CD14-positive monocyte (primary cell): ENCODE data around the gene SCARB2. TPM values are rescaled to one million over a fixed set of nuclear protein-coding genes. Genes with fewer than 3 reads are reported as not detected.
A peak's percentile ranks its signal among the peaks of the same experiment; 100 is the strongest.

Source experiments
- DNase-seq, 3 donors: peaks; one replicate each; pipeline ENCODE4 v3.0.0-alpha.2; 2011 to 2022
- H2AFZ ChIP-seq: 2 replicates; pipeline ENCODE4 v1.6.0; 2012; ENCODE audit warnings: mild to moderate bottlenecking, low read depth, low read length, inconsistent platforms; ENCODE audit not compliant: insufficient read depth, poor library complexity, severe bottlenecking
- H3K27ac ChIP-seq, 2 donors: 1 replicate in 1 of 2; 2 replicates in 1 of 2; pipeline ENCODE4 v1.5.1; 2012 to 2013; ENCODE audit warnings: low read length in 2 of 2, control low read depth in 1 of 2, inconsistent platforms in 1 of 2, low read depth in 1 of 2, mild to moderate bottlenecking in 1 of 2
- H3K27me3 ChIP-seq, 2 donors: one replicate each; pipeline versions ENCODE4 v1.6.0 to v1.6.1; 2011 to 2013; ENCODE audit warnings: low read length in 2 of 2; ENCODE audit not compliant: control insufficient read depth in 2 of 2, insufficient read depth in 2 of 2
- H3K36me3 ChIP-seq, 2 donors: replicated peaks in 1 of 2; 1 replicate in 1 of 2; 2 replicates in 1 of 2; pipeline versions ENCODE4 v1.5.1 to v1.6.1; 2012 to 2013; ENCODE audit warnings: low read length in 2 of 2, control low read depth in 1 of 2, inconsistent platforms in 1 of 2, mild to moderate bottlenecking in 1 of 2; ENCODE audit not compliant: insufficient read depth in 2 of 2, control insufficient read depth in 1 of 2
- H3K4me1 ChIP-seq, 2 donors: 1 replicate in 1 of 2; 2 replicates in 1 of 2; pipeline versions ENCODE4 v1.5.1 to v1.6.1; 2012 to 2013; ENCODE audit warnings: low read length in 2 of 2, control low read depth in 1 of 2, inconsistent platforms in 1 of 2, mild to moderate bottlenecking in 1 of 2, moderate library complexity in 1 of 2; ENCODE audit not compliant: insufficient read depth in 2 of 2, control insufficient read depth in 1 of 2
- H3K4me2 ChIP-seq: replicated peaks from 2 replicates; pipeline ENCODE3; 2012; ENCODE audit warnings: low read length, moderate library complexity, mild to moderate bottlenecking; ENCODE audit not compliant: poor library complexity, severe bottlenecking; ENCODE audit errors: extremely low read depth
- H3K4me3 ChIP-seq, 3 experiments: fragments of 200-600 bp in 1 of 3; sonication (generic) in 1 of 3; replicated peaks in 1 of 3; 1 replicate in 2 of 3; 2 replicates in 1 of 3; pipeline ENCODE4 v1.5.1; 2011 to 2013; ENCODE audit warnings: low read length in 3 of 3, mild to moderate bottlenecking in 3 of 3, control low read depth in 2 of 3, low read depth in 2 of 3, inconsistent platforms in 1 of 3, moderate library complexity in 1 of 3
- H3K79me2 ChIP-seq: 2 replicates; pipeline ENCODE4 v1.6.0; 2012; ENCODE audit warnings: mild to moderate bottlenecking, control low read depth, inconsistent platforms, low read length, moderate library complexity; ENCODE audit not compliant: insufficient read depth
- H3K9ac ChIP-seq: 2 replicates; pipeline ENCODE4 v1.6.0; 2017; ENCODE audit warnings: low read length, mild to moderate bottlenecking; ENCODE audit not compliant: insufficient read depth, poor library complexity, severe bottlenecking
- H3K9me3 ChIP-seq, 2 donors: replicated peaks in 1 of 2; 1 replicate in 1 of 2; 2 replicates in 1 of 2; pipeline versions ENCODE4 v1.5.1 to v1.6.1; 2012 to 2013; ENCODE audit warnings: low read length in 2 of 2, control low read depth in 1 of 2; ENCODE audit not compliant: control insufficient read depth in 1 of 2, insufficient read depth in 1 of 2
- H4K20me1 ChIP-seq: 2 replicates; pipeline ENCODE4 v1.6.0; 2012; ENCODE audit warnings: mild to moderate bottlenecking, low read length, control low read depth, moderate library complexity; ENCODE audit not compliant: insufficient read depth
- H3K27ac Mint-ChIP-seq, 7 donors: one replicate each; pipeline ENCODE4 v1.8.0; 2020; ENCODE audit warnings: mild to moderate bottlenecking in 7 of 7, mixed read lengths in 7 of 7, moderate library complexity in 6 of 7, inconsistent platforms in 2 of 7
- H3K27me3 Mint-ChIP-seq, 3 donors: one replicate each; pipeline ENCODE4 v1.8.0; 2021 to 2022; ENCODE audit warnings: low read depth in 3 of 3, mild to moderate bottlenecking in 3 of 3, mixed read lengths in 3 of 3, moderate library complexity in 3 of 3, inconsistent platforms in 1 of 3
- H3K36me3 Mint-ChIP-seq, 2 donors: one replicate each; pipeline ENCODE4 v1.8.0; 2020; ENCODE audit warnings: mixed read lengths in 2 of 2, inconsistent platforms in 1 of 2, mild to moderate bottlenecking in 1 of 2
- H3K4me1 Mint-ChIP-seq: one replicate; pipeline ENCODE4 v1.8.0; 2020; ENCODE audit warnings: mild to moderate bottlenecking, mixed read lengths
- H3K4me3 Mint-ChIP-seq, 2 donors: one replicate each; pipeline ENCODE4 v1.8.0; 2020; ENCODE audit warnings: mild to moderate bottlenecking in 2 of 2, mixed read lengths in 2 of 2, moderate library complexity in 1 of 2
- H3K9me3 Mint-ChIP-seq, 7 donors: one replicate each; pipeline ENCODE4 v1.8.0; 2020 to 2022; ENCODE audit warnings: mixed read lengths in 7 of 7, mild to moderate bottlenecking in 6 of 7, moderate library complexity in 6 of 7, inconsistent platforms in 2 of 7
- CTCF ChIP-seq: fragments of 200-600 bp; IDR thresholded peaks from one replicate; pipeline ENCODE4 v1.8.0; 2022; ENCODE audit warnings: antibody characterized with exemption, mild to moderate bottlenecking
- WGBS: methylation state at CpG from one replicate; pipeline ENCODE4 v1.1.5; 2013; ENCODE audit warnings: missing lambda C conversion rate; ENCODE audit not compliant: insufficient coverage; 5-methylcytosine and 5-hydroxymethylcytosine counted together
- intact Hi-C, 2 donors: fragments of 100-400 bp; cut with micrococcal nuclease; formaldehyde crosslinking; loops; one replicate each; pipeline versions ENCODE4 v1.15.0 to v1.15.1; 2023
- polyA plus RNA-seq, 3 donors: library from polyadenylated mRNA; depleted of rRNA in 1 of 3; unstranded in 2 of 3; stranded (reverse) in 1 of 3; fragments of 300-500 nt in 2 of 3; fragments of >200 nt in 1 of 3; fragmentation: Illumina TruSeq in 2 of 3; gene quantifications; 1 replicate in 2 of 3; 2 replicates in 1 of 3; pipeline ENCODE4 v1.2.3, GENCODE V29; 2012 to 2021

SCARB2 gene
- polyA plus RNA-seq, 3 donors, result 36.8 to 73.0 (median 53.5) TPM

GRCh38 chr4:76216524-76216923 lies 2.9 kb upstream of the SCARB2 start:
- Mint-ChIP-seq H3K36me3 (peaks cover 0 to 3% of the 10 kb centered on the region in 2 donors), H3K4me1 (peaks cover 84% of the 10 kb centered on the region), H3K9me3 (peaks cover 0 to 2% (median 0%) of the 10 kb centered on the region in 7 donors), H3K27ac (peak overlapping the region in 6 of 7 donors; percentile 17 to 79 (median 62)), H3K27me3 (peaks cover 0 to 1% (median 0%) of the 10 kb centered on the region in 3 donors), H3K4me3 (peak overlapping the region in 1 of 2 donors; percentile 24)
- Histone ChIP-seq H3K79me2 (peaks cover 28% of the 10 kb centered on the region), H3K27ac (peak overlapping the region in 1 of 2 donors; percentile 47), H3K4me2 (peak overlapping the region; percentile 27), H3K4me3 (no peak overlapping the region), H3K27me3 (no peaks in the 10 kb centered on the region), H3K36me3 (no peaks in the 10 kb centered on the region), H3K4me1 (peaks cover 67 to 84% of the 10 kb centered on the region in 2 donors), H3K9me3 (no peaks in the 10 kb centered on the region), H3K9ac (no peak overlapping the region), H2AFZ (peak overlapping the region; percentile 2), H4K20me1 (peaks cover 12% of the 10 kb centered on the region)
- no CpG with 5 or more reads among the region's 2 CpGs for WGBS
- intact Hi-C loops, result loop anchor here (10.0 kb wide), 2 partner anchors 88 to 938 kb away; partner anchors contain the start of genes CCNG2 (in 1 of the 2) and STBD1 (in 1 of the 2)
- DNase-seq, result peak in 2 of 3 donors; percentile 29 to 44
- TF ChIP-seq CTCF, result no peak

- H3K27ac ChIP-seq, result peak overlapping the region in 1 of 2 donors; percentile 98
These were observed 1.5 kb upstream of the SCARB2 start for GRCh38 chr4:76215077-76215476.

More at GRCh38 chr4:76215077-76215476, 1.5 kb upstream of the SCARB2 start:
- H3K4me3 Mint-ChIP-seq, result no peak overlapping the region
- no peaks in the 10 kb centered on the region for H3K9me3 ChIP-seq
- H3K27me3 ChIP-seq, result no peaks in the 10 kb centered on the region
- peaks cover 20% of the 10 kb centered on the region for H4K20me1 ChIP-seq
- H3K4me3 ChIP-seq, result peak overlapping the region in 1 of 3 experiments; percentile 93
- peaks cover 81 to 87% of the 10 kb centered on the region in 2 donors for H3K4me1 ChIP-seq
- peak overlapping the region in 2 of 7 donors; percentile 50 to 99 for H3K27ac Mint-ChIP-seq
- peaks cover 0 to 2% (median 0%) of the 10 kb centered on the region in 7 donors for H3K9me3 Mint-ChIP-seq
- peaks cover 0 to 1% (median 0%) of the 10 kb centered on the region in 3 donors for H3K27me3 Mint-ChIP-seq
- H3K4me2 ChIP-seq, result no peak overlapping the region
- intact Hi-C loops, result loop anchor here (10.0 kb wide), 2 partner anchors 90 to 940 kb away; partner anchors contain the start of genes CCNG2 (in 1 of the 2) and STBD1 (in 1 of the 2)
- TF ChIP-seq CTCF, result no peak
- peaks cover 0 to 4% of the 10 kb centered on the region in 2 donors for H3K36me3 Mint-ChIP-seq
- no peaks in the 10 kb centered on the region for H3K36me3 ChIP-seq
- peaks cover 91% of the 10 kb centered on the region for H3K4me1 Mint-ChIP-seq
- no peak overlapping the region for H3K9ac ChIP-seq
- WGBS, result no CpG with 5 or more reads among the region's 3 CpGs
- H3K79me2 ChIP-seq, result peaks cover 40% of the 10 kb centered on the region
- no peak for DNase-seq
- no peak overlapping the region for H2AFZ ChIP-seq
